Gastrocnemius medialis (tissue), 4 donors: ENCODE measurements around the gene METAP1D.

Experiments used
- CTCF ChIP-seq, 5 experiments: fragments of 450-650 bp in 3 of 5; fragments of 200-600 bp in 2 of 5; sonication (generic) in 2 of 5; IDR thresholded peaks in 4 of 5; conservative IDR thresholded peaks in 1 of 5; 1 replicate in 4 of 5; 2 replicates in 1 of 5; pipeline ENCODE4 v1.5.1; 2016 to 2019; ENCODE audit warnings: antibody characterized with exemption in 5 of 5, mild to moderate bottlenecking in 3 of 5, moderate library complexity in 3 of 5
- POLR2A ChIP-seq, 2 donors: fragments of 450-650 bp; IDR thresholded peaks; one replicate each; pipeline ENCODE4 v1.6.1; 2017; ENCODE audit warnings: antibody characterized with exemption in 2 of 2, mild to moderate bottlenecking in 2 of 2, moderate library complexity in 2 of 2

- TF ChIP-seq CTCF (IDR thresholded peaks at IDR 0.05 in 4 of 5, conservative IDR thresholded peaks at IDR 0.05 in 1 of 5) (no peak), POLR2A (IDR thresholded peaks at IDR 0.05) (no peak)
Measured at GRCh38 chr2:172058660-172059059, 58.9 kb downstream of the METAP1D start.
